GM18505 (cell line): Measurements from ENCODE around the gene CDH2.

Experiments used
- ATAC-seq: cut with Tn5 transposase; IDR thresholded peaks from one replicate; pipeline ENCODE4 v1.9.1; 2021; ENCODE audit not compliant: unreplicated experiment
- POLR2A ChIP-seq: IDR thresholded peaks from 4 replicates; pipeline ENCODE4 v1.6.1; 2011; ENCODE audit warnings: borderline replicate concordance; ENCODE audit not compliant: insufficient read depth, insufficient read length; ENCODE audit errors: extremely low read depth

The CDH2 gene

GRCh38 chr18:28128659-28128980, 48.3 kb downstream of the CDH2 start:
- ATAC-seq = no peak
- no peak for TF ChIP-seq POLR2A

DNA sequence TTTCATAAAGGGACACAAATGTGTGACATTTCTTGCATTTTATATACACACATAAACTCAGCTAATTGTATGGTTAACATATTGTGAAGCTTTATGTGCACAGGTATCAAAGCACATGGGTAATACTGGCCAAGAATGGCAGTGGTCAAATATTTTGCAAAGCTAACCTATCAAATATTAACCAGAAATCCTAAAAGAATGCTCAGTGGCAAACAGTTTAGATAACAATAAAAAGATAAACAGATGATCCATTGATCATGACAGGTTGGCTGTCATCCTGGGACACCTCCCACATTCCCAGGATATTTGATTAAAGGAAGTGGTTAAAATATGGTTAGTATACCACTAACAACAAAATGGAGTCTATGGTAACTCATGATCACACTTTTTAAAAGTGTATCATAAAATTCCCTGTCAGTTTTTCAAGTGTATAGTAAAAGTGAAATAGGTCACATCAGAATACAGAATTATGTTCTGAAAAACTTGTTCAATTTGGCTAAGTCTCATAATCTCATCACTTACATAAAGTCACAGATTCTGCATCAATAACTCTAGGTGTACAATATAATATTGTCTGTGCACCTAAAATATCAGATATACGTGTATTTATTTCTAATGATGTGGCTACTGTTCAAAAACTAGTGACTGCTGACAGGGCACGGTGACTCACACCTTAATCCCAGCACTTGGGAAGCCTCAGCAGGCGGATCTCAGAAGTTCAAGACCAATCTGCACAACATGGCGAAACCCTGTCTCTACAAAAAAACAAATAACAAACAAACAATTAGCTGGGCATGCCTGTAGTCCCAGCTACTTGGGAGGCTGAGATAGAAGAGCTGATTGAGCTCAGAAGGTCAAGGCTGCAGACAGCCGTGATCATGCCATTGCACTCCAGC, 48.9 kb downstream of the CDH2 start:
- TF ChIP-seq POLR2A = no peak
- no peak for ATAC-seq

DNA sequence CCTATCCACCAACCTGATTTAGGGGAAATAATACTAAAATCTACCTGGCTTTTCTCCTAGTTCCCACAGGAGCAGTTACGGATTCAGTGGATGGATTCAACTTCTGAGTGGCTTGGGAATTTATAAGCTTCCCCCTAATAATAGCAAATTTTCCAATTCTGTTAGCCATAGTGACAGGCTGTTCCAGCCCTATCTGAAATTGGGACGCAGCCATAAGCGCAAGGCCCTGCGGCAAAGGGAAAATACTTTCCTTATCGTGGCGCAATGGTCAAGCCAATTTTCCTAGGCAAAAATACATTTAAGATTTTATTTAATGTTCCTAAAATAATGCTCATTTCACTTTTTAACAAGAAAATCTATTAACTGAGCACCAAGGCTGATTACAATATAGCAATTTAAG, 49.7 kb downstream of the CDH2 start:
- no peak for TF ChIP-seq POLR2A

GRCh38 chr18:28126768-28127167, 50.2 kb downstream of the CDH2 start:
- TF ChIP-seq POLR2A = no peak
- ATAC-seq = no peak

More for the DNA sequence above, 49.7 kb downstream of the CDH2 start:
- ATAC-seq = no peak

- no peak for ATAC-seq
- no peak for TF ChIP-seq POLR2A
These were observed 51.9 kb downstream of the CDH2 start for GRCh38 chr18:28125051-28125450.

DNA sequence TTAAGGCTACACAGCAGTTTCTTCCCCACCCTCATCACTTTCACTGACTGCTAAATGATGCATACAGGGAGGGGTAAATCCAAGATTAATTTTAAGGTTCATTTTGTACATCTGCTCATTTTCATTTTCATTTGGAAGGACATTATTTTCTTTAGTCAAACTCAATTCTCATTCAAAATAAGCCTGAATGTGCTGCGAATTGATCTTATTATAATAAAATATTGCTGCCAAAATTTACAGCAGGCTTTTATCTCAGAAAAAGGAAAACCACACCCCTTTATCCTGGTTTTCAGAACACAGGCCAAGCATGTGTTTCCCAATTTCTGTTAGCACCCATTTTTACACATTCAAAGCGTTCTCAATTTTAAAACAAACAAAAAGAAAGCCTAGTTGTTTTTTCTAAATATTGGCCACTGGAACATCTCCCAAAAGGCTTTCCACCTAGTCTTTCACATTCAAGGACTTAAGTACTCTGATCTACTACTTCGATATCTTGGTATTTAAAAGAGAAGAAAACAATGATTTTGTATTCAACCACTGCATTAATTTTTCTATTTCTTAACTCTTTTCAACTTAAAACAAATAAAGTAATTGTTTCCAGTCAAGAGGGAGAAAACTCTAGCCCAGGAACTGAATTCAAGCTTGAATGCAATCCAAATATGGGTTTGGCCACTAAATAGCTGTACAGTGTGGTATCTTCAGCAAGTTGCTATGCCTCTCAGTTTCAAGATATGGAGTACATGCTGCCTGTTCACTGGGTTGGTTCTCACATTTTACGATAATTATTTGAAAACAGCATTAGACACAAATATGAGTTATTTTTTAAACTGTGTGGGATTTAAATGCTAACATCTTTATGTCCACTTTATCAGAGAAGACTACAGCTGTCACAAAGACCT, 52.5 kb downstream of the CDH2 start:
- no peak for TF ChIP-seq POLR2A
- ATAC-seq = no peak

DNA sequence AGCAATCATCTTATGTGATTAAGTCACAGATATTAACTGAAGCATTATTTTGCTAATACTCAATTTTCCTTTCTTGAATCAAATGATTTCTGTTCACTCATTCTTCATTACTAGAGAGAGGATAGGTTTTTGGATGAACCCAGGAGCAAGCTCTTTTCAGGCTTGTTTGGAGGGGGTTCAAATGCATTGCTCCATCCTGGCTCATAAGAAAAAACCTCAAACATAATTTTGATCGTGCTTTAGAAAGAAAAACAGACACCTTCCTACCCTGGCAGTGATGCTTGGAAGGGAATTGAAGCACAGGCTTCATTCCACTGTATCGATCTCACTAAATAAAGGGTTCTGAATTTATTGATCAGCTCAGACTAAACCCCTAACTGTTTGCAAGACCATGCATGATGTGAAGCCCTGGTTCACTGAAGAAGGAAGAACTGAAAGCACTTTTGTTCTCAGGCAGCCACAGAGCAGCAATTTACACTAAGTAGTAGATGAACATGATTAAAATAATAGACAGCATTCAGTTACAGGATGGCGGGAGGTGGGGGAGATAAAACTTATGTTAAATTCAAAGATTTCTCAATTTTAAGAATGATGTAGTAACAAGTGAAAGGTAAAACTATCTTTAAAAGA, 53.4 kb downstream of the CDH2 start:
- no peak for ATAC-seq
- TF ChIP-seq POLR2A = no peak

DNA sequence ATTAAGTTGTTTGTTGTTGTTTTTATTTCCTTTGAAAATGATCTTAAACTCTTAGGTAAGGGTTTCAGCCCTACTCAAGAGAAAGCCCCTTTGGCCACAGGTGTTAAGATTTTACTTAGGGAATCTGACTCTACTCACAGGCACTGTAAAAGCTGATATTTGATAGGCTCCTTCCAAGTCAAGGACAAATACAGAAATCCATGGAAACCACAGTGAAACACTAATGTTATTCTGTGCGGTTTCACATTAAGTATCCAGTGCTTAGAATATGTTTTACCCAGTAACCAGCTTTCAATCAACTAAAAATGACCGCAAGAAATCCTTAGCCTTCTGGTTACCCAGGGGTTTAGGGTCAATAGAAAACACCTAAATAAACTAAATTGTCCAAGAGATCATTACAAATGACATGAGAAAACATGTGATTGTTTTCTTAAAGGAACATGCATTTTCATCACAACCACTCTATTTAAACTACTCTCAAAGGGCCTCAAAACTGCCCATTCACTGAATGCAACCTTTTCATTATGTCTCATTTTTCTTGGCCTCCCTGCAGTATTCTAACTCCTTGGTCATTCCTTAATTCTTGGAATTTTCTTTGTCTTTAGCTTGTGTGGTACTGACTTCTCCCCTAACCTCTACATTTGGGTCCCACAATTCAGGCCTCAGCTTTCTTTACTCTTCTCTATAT, 56.0 kb downstream of the CDH2 start:
- ATAC-seq = no peak
- TF ChIP-seq POLR2A = no peak

DNA sequence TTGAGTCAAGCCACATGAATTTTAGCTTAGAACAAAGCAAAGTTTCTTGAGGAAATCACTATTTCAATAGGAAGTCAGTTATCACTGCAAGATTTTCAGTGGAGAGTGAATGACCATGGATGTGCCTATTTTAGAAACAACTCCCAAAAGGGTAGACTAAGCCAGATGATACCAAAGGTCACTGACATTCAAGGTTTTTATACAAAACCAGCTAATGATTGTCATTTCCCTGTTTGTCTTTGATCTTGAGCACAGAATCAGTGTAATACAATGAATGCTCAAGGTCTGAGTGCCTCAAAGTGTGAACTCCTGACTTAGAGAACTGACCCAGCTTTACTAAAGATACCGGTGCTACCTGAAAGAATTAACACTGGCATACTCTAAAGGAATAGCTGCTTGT, 60.5 kb downstream of the CDH2 start:
- ATAC-seq = no peak
- TF ChIP-seq POLR2A = no peak

DNA sequence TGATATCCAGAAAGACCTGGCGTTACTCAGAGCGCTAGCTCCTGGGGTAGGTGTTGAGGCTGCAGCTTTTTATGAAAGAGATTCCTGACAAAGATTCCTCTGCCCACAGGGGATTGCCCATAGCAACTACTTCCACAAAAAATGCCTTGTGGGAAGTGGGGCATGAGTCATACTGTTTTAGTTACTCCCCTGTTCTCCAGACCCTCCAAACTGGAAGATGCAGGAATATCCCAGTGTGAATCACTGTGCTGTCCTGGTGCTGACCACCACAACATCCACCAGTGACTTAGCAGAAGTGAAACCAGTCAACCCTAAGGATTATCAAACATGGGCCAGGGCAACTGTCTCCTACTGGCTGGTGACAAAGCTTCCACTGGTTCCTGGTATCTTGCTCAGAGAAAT, 61.8 kb downstream of the CDH2 start:
- ATAC-seq = no peak
- TF ChIP-seq POLR2A = no peak

DNA sequence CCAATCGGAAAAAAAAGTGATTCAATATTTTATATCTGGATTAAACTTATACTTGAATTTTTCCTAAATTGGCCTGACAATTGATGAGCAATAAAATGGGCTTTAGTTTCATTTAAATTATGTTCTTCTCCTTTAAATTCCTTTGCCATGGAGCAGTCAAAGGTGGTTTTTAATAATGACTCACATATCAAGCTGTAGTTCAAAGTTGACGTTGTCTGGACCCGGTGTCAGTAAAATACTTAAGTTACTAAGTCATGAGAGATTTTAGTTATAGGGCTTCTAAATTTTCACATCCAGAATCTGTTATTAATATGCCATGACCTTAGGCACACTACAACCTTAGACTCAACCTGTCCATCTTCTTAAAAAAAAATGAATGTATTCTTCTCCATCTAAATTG, 62.5 kb downstream of the CDH2 start:
- no peak for TF ChIP-seq POLR2A
- ATAC-seq = no peak

- ATAC-seq = no peak
- no peak for TF ChIP-seq POLR2A
These were observed 63.5 kb downstream of the CDH2 start for GRCh38 chr18:28113271-28114029.
